GM11168 (cell line): ENCODE data around the gene SLC35E2B.
"Not testable (repeated sequence)": the region's sequence is repeated elsewhere in the genome, so short reads cannot be mapped to it uniquely, and the experiment has no call there.

Source experiments
- in situ Hi-C: fragments of 300-500 bp; cut with MboI; formaldehyde crosslinking; loops from one replicate; pipeline ENCODE4 v1.12.0; 2022; ENCODE audit warnings: low sequenced_read_pairs; ENCODE audit not compliant: unreplicated experiment

The SLC35E2B gene

DNA sequence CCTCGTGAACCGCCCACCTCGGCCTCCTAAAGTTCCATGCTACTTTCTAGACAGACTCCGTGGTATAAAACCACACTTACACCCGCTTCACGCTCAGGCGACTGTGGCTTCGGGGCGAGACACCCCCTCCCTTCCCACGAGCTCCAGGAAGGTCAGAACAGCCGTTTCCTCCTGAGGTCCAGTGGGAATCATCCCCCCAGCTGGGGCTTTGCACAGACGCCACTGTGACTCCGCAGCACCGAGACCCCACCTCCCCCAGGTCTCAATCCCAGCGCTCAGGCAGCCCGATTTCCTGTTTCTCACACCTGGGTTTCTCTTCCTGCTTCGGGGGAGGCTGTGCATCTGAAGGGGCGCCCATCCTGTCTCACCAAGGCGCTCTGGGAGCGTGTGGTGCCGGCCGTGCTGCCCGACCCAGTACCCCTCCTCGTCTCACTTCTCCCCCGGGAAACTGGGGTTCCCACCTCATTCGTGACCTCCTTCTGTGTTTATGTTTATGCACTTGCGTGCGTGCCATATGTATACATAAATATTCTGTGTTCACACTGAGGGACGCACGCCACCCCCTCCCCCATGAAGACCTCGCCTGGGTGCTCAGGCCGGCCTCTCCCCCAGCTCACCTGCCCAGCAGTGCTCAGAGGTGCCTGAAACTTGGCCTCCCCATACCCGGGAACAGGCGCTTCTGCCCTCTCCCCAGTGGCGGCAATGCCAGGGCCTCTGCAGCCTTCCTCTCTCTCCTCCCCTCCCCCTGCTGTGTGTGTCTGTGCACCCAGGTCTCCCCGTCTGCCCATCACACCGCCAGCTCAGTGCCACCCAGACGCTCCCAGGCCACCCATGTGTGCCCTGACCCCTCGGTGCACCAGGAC is 14.6 kb downstream of the SLC35E2B start:
- in situ Hi-C loops: no loop called here

GRCh38 chr1:1676087-1676486 is 16.5 kb downstream of the SLC35E2B start:
- in situ Hi-C loops: not testable (repeated sequence)

DNA sequence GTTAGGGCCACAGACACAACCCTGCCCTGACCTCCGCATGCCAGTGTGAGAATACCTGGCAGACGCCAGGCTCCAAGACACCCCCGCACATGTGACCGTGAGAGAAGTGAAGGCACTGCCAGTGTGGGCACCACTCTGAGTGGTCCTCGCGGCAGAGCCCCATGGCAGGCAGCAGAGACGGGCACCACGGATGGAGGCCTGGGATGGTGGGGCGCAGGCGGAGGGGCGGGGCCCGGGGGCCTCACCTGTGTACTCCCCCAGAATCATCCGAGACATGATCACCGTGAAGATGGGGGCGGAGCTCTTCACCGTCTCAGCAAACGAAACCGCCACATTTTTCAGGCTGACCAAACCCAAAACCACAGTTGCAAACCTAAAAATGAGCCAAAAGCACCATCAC is 17.4 kb downstream of the SLC35E2B start:
- in situ Hi-C loops: not testable (repeated sequence)

DNA sequence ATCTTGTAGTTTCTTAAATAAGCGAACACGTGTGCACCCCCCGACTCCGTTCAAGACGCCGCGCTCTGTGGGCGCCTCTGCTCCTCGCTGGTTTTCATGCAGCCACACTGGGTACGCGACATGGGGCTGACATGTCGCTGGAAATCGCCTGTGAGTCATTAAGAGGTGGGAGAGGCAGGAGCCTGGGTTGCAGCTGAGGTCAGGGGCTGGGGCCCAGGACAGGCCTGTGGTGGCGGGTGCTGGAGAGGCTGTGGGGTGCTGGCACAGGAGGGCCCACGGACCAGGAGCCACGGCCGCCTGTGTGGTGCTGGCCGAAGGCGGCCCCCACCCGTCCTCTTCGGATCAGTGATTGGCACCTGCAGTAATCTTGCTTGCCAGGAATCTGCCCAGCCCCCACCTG is 17.8 kb downstream of the SLC35E2B start:
- in situ Hi-C loops: not testable (repeated sequence)

DNA sequence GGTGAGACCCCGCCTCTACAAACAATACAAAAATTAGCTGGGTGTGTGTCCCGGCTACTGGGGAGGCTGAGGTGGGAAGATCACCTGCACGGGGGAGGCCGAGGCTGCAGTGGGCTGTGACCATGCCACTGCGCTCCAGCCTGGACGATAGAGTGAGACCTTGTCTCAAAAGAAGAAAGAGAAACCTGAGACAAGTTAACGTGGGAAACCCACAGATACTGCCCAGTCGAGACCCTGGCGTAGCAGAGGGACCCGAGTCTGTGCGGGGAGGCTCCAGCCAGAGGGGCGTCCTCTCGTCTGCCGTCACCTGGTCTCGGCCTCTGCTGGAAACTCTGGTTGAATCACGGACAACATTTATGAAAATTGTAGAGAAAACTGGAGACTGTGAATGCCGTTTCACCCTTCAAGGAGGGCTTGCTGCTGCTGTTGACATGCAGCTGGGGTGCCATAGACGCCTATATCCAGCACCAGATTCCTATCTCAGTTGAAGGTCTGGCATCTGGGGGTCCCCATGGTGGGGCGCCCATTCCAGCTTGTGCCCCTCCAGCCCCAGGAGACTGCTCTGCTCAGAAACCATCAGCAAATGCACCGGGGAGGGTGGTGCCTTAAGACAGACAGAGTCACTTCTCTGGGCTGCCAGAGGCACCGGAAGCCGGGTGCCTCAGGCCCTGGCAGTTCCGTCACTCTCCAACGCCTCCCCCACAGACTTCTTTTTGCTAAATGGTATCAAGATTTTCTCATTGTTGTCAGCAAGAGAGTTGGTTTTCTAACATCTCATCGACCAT is 20.2 kb downstream of the SLC35E2B start:
- in situ Hi-C loops: no loop called here

DNA sequence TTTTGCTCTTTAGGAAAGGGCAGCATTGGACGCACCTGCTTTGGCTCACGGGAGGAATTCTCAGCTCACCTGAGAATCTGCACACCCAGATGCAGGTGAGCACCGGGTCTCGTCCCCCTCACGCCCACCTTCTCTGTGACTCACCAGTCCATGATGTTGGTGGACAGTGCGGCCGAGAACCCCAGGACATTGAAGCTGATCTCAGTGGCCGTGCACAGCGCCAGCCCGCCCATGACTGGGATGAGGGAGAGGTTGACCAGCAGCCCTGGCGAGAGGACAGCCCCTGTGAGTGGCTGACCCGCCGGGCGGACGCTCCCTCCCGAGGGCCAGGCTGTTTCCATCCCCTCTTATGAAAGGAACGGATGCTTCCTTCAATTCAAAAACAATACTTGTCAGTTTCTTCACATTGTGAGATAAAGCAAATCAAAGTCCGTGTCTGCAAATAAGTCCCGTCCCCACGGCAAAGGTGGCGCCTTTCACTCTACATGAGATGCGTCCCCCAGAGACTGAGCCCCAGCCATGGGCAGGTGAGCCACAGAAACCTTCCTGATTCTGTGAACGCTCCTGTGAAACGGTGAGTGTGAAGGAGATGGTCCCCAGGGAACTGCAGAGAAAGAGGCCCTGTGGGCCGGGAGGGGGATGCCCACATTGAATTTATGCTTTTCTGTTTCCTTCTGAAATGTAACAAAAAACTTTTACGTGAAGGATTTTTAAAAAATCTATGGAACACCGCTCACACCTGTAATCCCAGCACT is 21.1 kb downstream of the SLC35E2B start:
- in situ Hi-C loops: no loop called here

DNA sequence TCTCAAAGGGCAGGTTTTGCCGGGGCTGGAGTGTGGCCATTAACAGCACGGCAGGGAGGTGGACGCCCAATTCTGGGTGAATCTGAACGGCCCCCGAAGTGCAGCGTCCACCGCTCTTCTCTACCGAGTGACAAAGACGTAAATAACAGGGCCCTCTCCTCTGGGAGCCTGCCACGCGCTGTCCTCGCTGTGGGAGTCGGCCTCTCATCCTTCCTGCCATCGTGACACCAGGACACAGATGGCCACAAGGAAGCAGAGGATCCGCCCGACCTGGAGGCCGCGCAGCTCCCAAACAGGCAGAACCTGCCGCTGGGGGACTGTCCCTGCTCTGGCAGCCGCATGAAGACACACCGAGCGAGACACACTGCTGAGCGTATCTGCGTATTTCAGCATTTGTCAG is 21.7 kb downstream of the SLC35E2B start:
- in situ Hi-C loops: no loop called here

GRCh38 chr1:1669468-1670440 is 22.8 kb downstream of the SLC35E2B start:
- in situ Hi-C loops: no loop called here

DNA sequence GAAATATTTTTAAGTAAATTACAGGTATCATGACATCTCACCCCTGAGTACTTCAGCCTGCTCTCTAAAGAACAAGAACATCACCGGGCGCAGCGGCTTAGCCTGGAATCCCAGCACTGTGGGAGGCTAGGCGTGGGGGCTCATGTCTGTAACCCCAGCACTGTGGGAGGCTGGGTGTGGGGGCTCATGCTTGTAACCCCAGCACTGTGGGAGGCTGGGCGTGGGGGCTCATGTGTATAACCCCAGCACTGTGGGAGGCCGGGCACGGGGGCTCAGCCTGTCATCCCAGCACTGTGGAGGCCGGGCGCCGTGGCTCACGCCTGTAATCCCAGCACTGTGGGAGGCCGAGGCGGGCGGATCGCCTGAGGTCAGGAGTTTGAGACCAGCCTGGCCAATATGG is 26.1 kb downstream of the SLC35E2B start:
- in situ Hi-C loops: no loop called here

- in situ Hi-C loops: no loop called here
These were observed 26.8 kb downstream of the SLC35E2B start for GRCh38 chr1:1665815-1666251.

DNA sequence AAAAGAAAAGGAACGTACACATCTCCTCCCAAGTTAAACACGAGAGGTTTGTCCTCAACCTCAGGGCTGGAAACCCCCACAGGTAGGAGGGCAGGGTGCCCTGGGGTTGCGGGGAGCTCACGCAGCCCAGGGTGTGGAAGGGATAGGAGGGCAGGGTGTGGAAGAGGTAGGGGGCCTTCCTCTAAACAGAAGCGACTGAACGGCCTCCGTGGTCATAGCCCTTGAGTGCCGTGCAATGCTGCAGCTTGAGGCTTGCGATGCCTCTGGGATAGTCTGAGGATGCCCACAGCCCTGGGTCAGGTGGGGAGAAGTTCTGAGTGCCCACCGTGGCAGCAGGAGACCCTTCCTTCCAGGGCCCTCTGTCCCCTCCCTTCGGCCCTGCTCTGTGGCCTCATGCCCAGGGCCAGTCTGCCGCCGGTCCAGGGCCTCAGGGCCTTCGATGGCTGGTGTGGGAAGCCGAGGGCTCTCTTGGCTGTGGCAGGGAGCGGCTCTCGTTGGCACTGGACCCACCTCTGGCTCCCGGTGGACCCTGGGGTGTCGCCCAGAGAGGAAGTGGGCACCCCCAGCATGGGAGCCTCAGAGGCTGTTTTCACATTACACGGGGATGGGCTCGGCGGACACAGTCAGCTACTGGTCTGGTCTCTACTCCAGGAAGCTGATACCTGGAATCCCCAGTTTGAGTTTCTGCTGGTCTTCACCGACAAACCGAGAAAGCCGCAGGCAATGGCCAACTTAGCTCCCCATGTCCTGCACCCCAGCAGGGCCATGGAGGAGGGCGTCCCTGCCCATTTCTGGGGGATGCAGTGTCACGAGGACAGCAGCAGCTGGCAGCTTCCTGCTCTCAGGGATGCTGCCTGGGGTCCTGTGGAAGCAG is 27.4 kb downstream of the SLC35E2B start:
- in situ Hi-C loops: no loop called here

- in situ Hi-C loops: not testable (repeated sequence)
These were observed 28.3 kb downstream of the SLC35E2B start for GRCh38 chr1:1664318-1664717.

GRCh38 chr1:1662830-1663560 is 29.6 kb downstream of the SLC35E2B start:
- in situ Hi-C loops: not testable (repeated sequence)

DNA sequence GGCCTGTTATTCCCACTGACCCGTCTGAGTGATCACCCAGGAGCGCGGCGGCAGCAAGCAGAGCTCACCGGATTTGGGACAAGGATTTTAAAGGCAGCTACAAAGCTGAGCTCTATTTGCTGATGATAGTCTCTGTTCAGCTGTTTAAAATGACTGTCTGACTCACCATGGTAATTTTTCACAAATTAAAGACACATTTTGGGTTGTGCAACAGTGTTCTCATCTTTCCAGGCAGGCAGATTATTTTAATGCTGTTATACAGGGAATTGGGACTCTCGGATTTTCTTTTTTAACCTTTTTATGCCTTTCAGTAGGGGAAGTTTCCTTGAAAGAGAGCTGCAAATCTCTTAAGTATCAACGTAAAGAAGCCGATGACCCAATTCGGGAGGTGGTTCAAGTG is 30.2 kb downstream of the SLC35E2B start:
- in situ Hi-C loops: not testable (repeated sequence)

- in situ Hi-C loops: loop anchor here (5.0 kb wide), 1 partner anchor 63 kb away; the partner anchor contains the start of gene CDK11A
These were observed 33.7 kb downstream of the SLC35E2B start, which contains the start of gene CDK11B for GRCh38 chr1:1658583-1659549. Gene CDK11B (minus strand): TSS chr1:1659004. CDS start chr1:1657485, 1,519 bp downstream.

- in situ Hi-C loops: not testable (repeated sequence)
These were observed 44.3 kb downstream of the SLC35E2B start for GRCh38 chr1:1648265-1648664.
